Right renal cortex interstitium (tissue), 3 donors: Measurements from ENCODE around the gene CITED4. TPM values are rescaled to one million over a fixed set of nuclear protein-coding genes. Genes with fewer than 3 reads are reported as not detected.

ENCODE experiments used
- DNase-seq, 3 donors: peaks; one replicate each; pipeline ENCODE4 v3.0.0-alpha.2; 2013; ENCODE audit warnings: low read depth in 3 of 3, low spot score in 2 of 3
- polyA plus RNA-seq, 3 donors: library from polyadenylated mRNA; unstranded; fragments of 120-200 nt; gene quantifications; one replicate each; pipeline ENCODE4 v1.2.1, GENCODE V29; 2013; ENCODE audit not compliant: insufficient read length in 3 of 3

Gene CITED4
- polyA plus RNA-seq, 3 donors = 3.0 to 3.7 (median 3.0) TPM

GRCh38 chr1:40817791-40818263, 44.3 kb downstream of the CITED4 start:
- DNase-seq = no peak

GRCh38 chr1:40815420-40815819, 46.7 kb downstream of the CITED4 start:
- no peak for DNase-seq

Other genes starting within 250 kb of the CITED4 start
- 1 to 10 TPM; 1.7 to 2.0 (median 1.9) TPM for gene RIMS3, start 196.7 kb downstream of the CITED4 start, polyA plus RNA-seq
- gene NFYC, start 170.7 kb downstream of the CITED4 start, polyA plus RNA-seq = 10 to 100 TPM; 89.3 to 94.0 (median 90.8) TPM
- 1 to 10 TPM; 1.2 to 1.7 (median 1.3) TPM for gene KCNQ4, start 78.6 kb downstream of the CITED4 start, polyA plus RNA-seq
- gene CTPS1, start 117.3 kb upstream of the CITED4 start, polyA plus RNA-seq = 10 to 100 TPM; 27.3 to 29.8 (median 28.8) TPM
- under 1 TPM; 0.22 to 0.28 (median 0.25) TPM for gene SLFNL1, start 159.4 kb upstream of the CITED4 start, polyA plus RNA-seq